H1 (cell line): ENCODE data around the gene CD63. TPM values are rescaled to one million over a fixed set of nuclear protein-coding genes. Genes with fewer than 3 reads are reported as not detected.
A peak's percentile ranks its signal among the peaks of the same experiment; 100 is the strongest.

ENCODE experiments used
- CTCF ChIA-PET: fragments of 300-600 bp; sonication (Branson Sonifier 250); formaldehyde crosslinking; loops from one replicate; lab custom pipeline; 2021; ENCODE audit not compliant: partially characterized antibody; lab: Charles Lee
- POLR2A ChIA-PET: fragments of 300-600 bp; sonication (Branson Sonifier 250); formaldehyde crosslinking; loops from one replicate; lab custom pipeline; 2021; ENCODE audit warnings: inconsistent platforms; ENCODE audit not compliant: partially characterized antibody; lab: Charles Lee
- DNase-seq, 2 experiments: peaks; one replicate each; pipeline versions ENCODE4 v3.0.0 to v3.0.0-alpha.2; 2010 to 2022; ENCODE audit warnings: low spot score in 2 of 2, low read depth in 1 of 2, mixed read lengths in 1 of 2
- FAIRE-seq: peaks from 2 replicates; lab custom pipeline; 2011; peaks lifted over from hg19 to GRCh38; lab: Jason Lieb, UNC
- H2AFZ ChIP-seq: 2 replicates; pipeline ENCODE4 v1.8.1; 2012; ENCODE audit warnings: low read length, inconsistent platforms
- H2AK5ac ChIP-seq: 2 replicates; pipeline ENCODE4 v1.6.1; 2013; ENCODE audit warnings: low read depth, low read length
- H2BK120ac ChIP-seq: replicated peaks from 2 replicates; pipeline ENCODE3; 2013; ENCODE audit warnings: low read depth, low read length, inconsistent platforms
- H2BK12ac ChIP-seq: 2 replicates; pipeline ENCODE4 v1.6.1; 2013; ENCODE audit warnings: low read depth, low read length
- H2BK15ac ChIP-seq: 2 replicates; pipeline ENCODE4 v1.6.1; 2013; ENCODE audit warnings: low read length
- H2BK20ac ChIP-seq: 2 replicates; pipeline ENCODE4 v1.6.1; 2013; ENCODE audit warnings: low read length
- H2BK5ac ChIP-seq: 2 replicates; pipeline ENCODE4 v1.6.1; 2013; ENCODE audit warnings: low read depth, low read length
- H3K14ac ChIP-seq: 2 replicates; pipeline ENCODE4 v1.6.1; 2013; ENCODE audit warnings: inconsistent platforms; ENCODE audit not compliant: insufficient read length
- H3K18ac ChIP-seq: 2 replicates; pipeline ENCODE4 v1.6.1; 2013; ENCODE audit warnings: low read length; ENCODE audit errors: extremely low read depth
- H3K23ac ChIP-seq: 2 replicates; pipeline ENCODE4 v1.6.1; 2013; ENCODE audit warnings: inconsistent platforms; ENCODE audit not compliant: insufficient read length
- H3K23me2 ChIP-seq: 2 replicates; pipeline ENCODE4 v1.6.1; 2013; ENCODE audit warnings: low read depth, low read length
- H3K27ac ChIP-seq: 2 replicates; pipeline ENCODE4 v1.6.1; 2011; ENCODE audit warnings: low read depth, low read length, inconsistent platforms
- H3K27me3 ChIP-seq, 4 experiments: replicated peaks in 1 of 4; 1 replicate in 1 of 4; 2 replicates in 3 of 4; pipeline versions ENCODE4 v1.6.1 to v1.8.1; 2011 to 2013; ENCODE audit warnings: low read length in 3 of 4, mild to moderate bottlenecking in 3 of 4, inconsistent platforms in 2 of 4, mixed read lengths in 2 of 4, moderate library complexity in 1 of 4; ENCODE audit not compliant: control insufficient read depth in 3 of 4, insufficient read depth in 3 of 4; ENCODE audit errors: extremely low read depth in 1 of 4
- H3K36me3 ChIP-seq, 4 experiments: 2 replicates each; pipeline versions ENCODE4 v1.6.1 to v1.8.1; 2011 to 2013; ENCODE audit warnings: mild to moderate bottlenecking in 4 of 4, low read length in 3 of 4, moderate library complexity in 2 of 4, control low read depth in 1 of 4, inconsistent platforms in 1 of 4; ENCODE audit not compliant: insufficient read depth in 4 of 4, control insufficient read depth in 2 of 4
- H3K4ac ChIP-seq: replicated peaks from 2 replicates; pipeline ENCODE3; 2013; ENCODE audit warnings: low read length, low read depth, mixed read lengths, inconsistent platforms; ENCODE audit not compliant: insufficient read length
- H3K4me1 ChIP-seq, 4 experiments: replicated peaks in 1 of 4; 1 replicate in 1 of 4; 2 replicates in 3 of 4; pipeline versions ENCODE4 v1.6.1 to v1.8.1; 2011 to 2013; ENCODE audit warnings: low read length in 3 of 4, inconsistent platforms in 2 of 4, mixed read lengths in 1 of 4; ENCODE audit not compliant: insufficient read depth in 4 of 4, control insufficient read depth in 3 of 4
- H3K4me2 ChIP-seq, 2 experiments: 2 replicates each; pipeline versions ENCODE4 v1.6.1 to v1.8.1; 2011 to 2013; ENCODE audit warnings: low read depth in 2 of 2, low read length in 2 of 2, control low read depth in 1 of 2, inconsistent platforms in 1 of 2, mild to moderate bottlenecking in 1 of 2; ENCODE audit not compliant: insufficient read depth in 1 of 2
- H3K4me3 ChIP-seq, 4 experiments: fragments of 200-600, 300-600 bp in 1 of 4; sonication (generic), shearing (Covaris generic), sonication (Bioruptor Twin) in 1 of 4; 2 replicates each; pipeline versions ENCODE4 v1.5.1 to v1.8.1; 2011 to 2016; ENCODE audit warnings: low read length in 4 of 4, low read depth in 3 of 4, control low read depth in 2 of 4, inconsistent platforms in 2 of 4, mild to moderate bottlenecking in 2 of 4, mixed read lengths in 1 of 4, moderate library complexity in 1 of 4; ENCODE audit not compliant: insufficient read depth in 2 of 4; ENCODE audit errors: extremely low read depth in 1 of 4
- H3K56ac ChIP-seq: replicated peaks from 2 replicates; pipeline ENCODE3; 2013; ENCODE audit warnings: low read depth, mild to moderate bottlenecking, mixed read lengths, low read length, inconsistent platforms; ENCODE audit not compliant: insufficient read length
- H3K79me1 ChIP-seq: 2 replicates; pipeline ENCODE4 v1.6.1; 2013; ENCODE audit warnings: low read depth, low read length, control low read depth
- H3K79me2 ChIP-seq, 2 experiments: 2 replicates each; pipeline versions ENCODE4 v1.6.1 to v1.8.1; 2012 to 2013; ENCODE audit warnings: low read length in 2 of 2, mild to moderate bottlenecking in 2 of 2, inconsistent platforms in 1 of 2; ENCODE audit not compliant: insufficient read depth in 2 of 2, control insufficient read depth in 1 of 2
- H3K9ac ChIP-seq, 4 experiments: replicated peaks in 1 of 4; 1 replicate in 1 of 4; 2 replicates in 3 of 4; pipeline versions ENCODE4 v1.6.1 to v1.8.1; 2011 to 2013; ENCODE audit warnings: low read depth in 3 of 4, low read length in 3 of 4, control low read depth in 2 of 4, mild to moderate bottlenecking in 2 of 4, moderate library complexity in 2 of 4, inconsistent platforms in 1 of 4; ENCODE audit errors: extremely low read depth in 1 of 4
- H3K9me3 ChIP-seq, 2 experiments: 2 replicates each; pipeline versions ENCODE4 v1.6.1 to v1.8.1; 2012 to 2013; ENCODE audit warnings: mild to moderate bottlenecking in 2 of 2, moderate library complexity in 2 of 2, control low read depth in 1 of 2, inconsistent platforms in 1 of 2, low read depth in 1 of 2, low read length in 1 of 2, mixed read lengths in 1 of 2; ENCODE audit not compliant: insufficient read depth in 2 of 2
- H4K20me1 ChIP-seq, 2 experiments: replicated peaks in 1 of 2; 2 replicates each; pipeline versions ENCODE3 to v1.8.1; 2011 to 2013; ENCODE audit warnings: inconsistent platforms in 2 of 2, low read length in 2 of 2, mild to moderate bottlenecking in 1 of 2; ENCODE audit not compliant: insufficient read depth in 2 of 2, control insufficient read depth in 1 of 2
- H4K5ac ChIP-seq: 2 replicates; pipeline ENCODE4 v1.6.1; 2013; ENCODE audit warnings: low read length, low read depth, mixed read lengths, inconsistent platforms; ENCODE audit not compliant: insufficient read length
- H4K8ac ChIP-seq: 2 replicates; pipeline ENCODE4 v1.8.0; 2013; ENCODE audit warnings: mild to moderate bottlenecking, moderate library complexity, low read length, inconsistent platforms; ENCODE audit not compliant: insufficient read depth; ENCODE audit errors: extremely low read depth
- H4K91ac ChIP-seq: replicated peaks from 2 replicates; pipeline ENCODE3; 2013; ENCODE audit warnings: low read length, mixed read lengths, inconsistent platforms; ENCODE audit not compliant: insufficient read length
- HDAC2 ChIP-seq, 2 experiments: fragments of 300-600 bp in 1 of 2; sonication (generic) in 1 of 2; IDR thresholded peaks; 2 replicates each; pipeline ENCODE4 v1.6.1; 2011 to 2012; ENCODE audit warnings: low read depth in 2 of 2, low read length in 2 of 2, mild to moderate bottlenecking in 2 of 2, moderate library complexity in 2 of 2, borderline replicate concordance in 1 of 2, inconsistent platforms in 1 of 2
- POLR2AphosphoS5 ChIP-seq: IDR thresholded peaks from 2 replicates; pipeline ENCODE4 v1.6.1; 2011; ENCODE audit warnings: low read depth, low read length
- SUZ12 ChIP-seq: fragments of 200-600 bp; sonication (generic); IDR thresholded peaks from 2 replicates; pipeline ENCODE4 v1.6.1; 2012; ENCODE audit warnings: mild to moderate bottlenecking, inconsistent platforms, low read length, moderate library complexity, mixed read lengths
- WGBS, 2 experiments: shearing (Covaris generic) in 1 of 2; methylation state at CpG; one replicate each; pipeline versions ENCODE4 v1.1.6 to v1.1.7; 2013 to 2015; ENCODE audit warnings: low lambda C conversion rate in 2 of 2, mixed read lengths in 2 of 2, inconsistent platforms in 1 of 2, low coverage in 1 of 2, missing lambda C conversion rate in 1 of 2; ENCODE audit not compliant: insufficient replicate concordance in 2 of 2, insufficient coverage in 1 of 2, insufficient read length in 1 of 2; ENCODE audit errors: extremely low coverage in 1 of 2, missing lambda C conversion rate in 1 of 2; 5-methylcytosine and 5-hydroxymethylcytosine counted together
- polyA plus RNA-seq, 7 experiments: library from polyadenylated mRNA; depleted of rRNA in 3 of 7; stranded (reverse) in 5 of 7; unstranded in 2 of 7; fragments of >200 nt in 5 of 7; fragments of 200-250 nt in 2 of 7; gene quantifications; 1 replicate in 5 of 7; 2 replicates in 1 of 7; 4 replicates in 1 of 7; pipeline versions ENCODE4 v1.2.1 to v1.2.3, GENCODE V29; 2011 to 2013; ENCODE audit warnings: missing spikeins in 2 of 7, mixed read lengths in 2 of 7
- total RNA-seq: library from RNA; stranded (reverse); fragmentation: NEBNext Ultra II Directional; extraction: Animal tissue kit (Norgen Biotek cat#: 25700); gene quantifications from 2 replicates; pipeline ENCODE4 v1.2.1, GENCODE V29; 2021

The CD63 gene
- total and polyA plus RNA-seq, 2 of the 8 experiments (the other 6 are each of a cell fraction or from before 2014, with no cell fraction given): 440 to 526 TPM

GRCh38 chr12:55727643-55728185 lies 1.1 kb downstream of the CD63 start:
- ChIA-PET POLR2A (interaction anchor here (1.2 to 34.1 kb wide), 5 partner anchors 9 to 38 kb away, joined by 4 to 809 read pairs (median 21); partner anchors contain the start of genes BLOC1S1, ITGA7 and RDH5), CTCF (interaction anchor here (1.2 to 1.8 kb wide), 2 partner anchors 10 to 11 kb away, joined by 4 to 16 read pairs; no protein-coding TSS in a partner anchor)
- Histone ChIP-seq H3K4me1 (peaks cover 0 to 12% (median 10%) of the 10 kb centered on the region in 4 experiments; a peak in 6 of 7 replicates), H3K9me3 (no peaks in the 10 kb centered on the region), H4K20me1 (peaks cover 2 to 6% of the 10 kb centered on the region in 2 experiments), H3K9ac (peak overlapping the region; percentile 26 to 75 (median 56); a peak in 5 of 7 replicates), H2BK5ac (peak overlapping the region; percentile 77; the same call in 1 of the 2 replicates), H3K14ac (no peak overlapping the region), H3K23ac (no peak overlapping the region), H4K91ac (peak overlapping the region; percentile 40), H4K8ac (no peak overlapping the region; the same call in 1 of the 2 replicates), H3K79me2 (peaks cover 0 to 17% of the 10 kb centered on the region in 2 experiments; a peak in 2 of 4 replicates), H3K23me2 (peaks cover 15% of the 10 kb centered on the region), H3K79me1 (peaks cover 5% of the 10 kb centered on the region; the same call in 1 of the 2 replicates), H2BK20ac (no peak overlapping the region), H2BK15ac (peak overlapping the region; percentile 65), H3K56ac (peak overlapping the region; percentile 5), H4K5ac (no peak overlapping the region), H3K27ac (peak overlapping the region; percentile 25; the same call in 1 of the 2 replicates), H3K18ac (peak overlapping the region; percentile 85), H2AFZ (no peak overlapping the region), H2BK12ac (no peak overlapping the region), H3K27me3 (no peaks in the 10 kb centered on the region), H3K4me3 (peak overlapping the region; percentile 54 to 93 (median 90)), H2AK5ac (no peak overlapping the region), H2BK120ac (no peak overlapping the region), H3K4ac (peak overlapping the region; percentile 24), H3K4me2 (peak overlapping the region; percentile 82 to 92), H3K36me3 (peaks cover 6 to 29% (median 15%) of the 10 kb centered on the region in 4 experiments; a peak in 5 of 8 replicates)
- 22% methylated on average over 8 of the region's 9 CpGs; no CpG with 5 or more reads in 1 of the 2 experiments for WGBS, 2 experiments
- TF ChIP-seq POLR2AphosphoS5: 0 out of 2 replicates have a peak, but pooled peaks have one; percentile 41
- peak in 1 of 2 experiments; percentile 4; a peak in 1 of 4 replicates for TF ChIP-seq HDAC2 (IDR thresholded peaks at IDR 0.05; ENCODE audit: borderline replicate concordance in 1 of 2, low read depth in 2 of 2, low read length in 2 of 2)
- TF ChIP-seq SUZ12: no peak
- FAIRE-seq (no peak), DNase-seq (no peak)
